Gastrocnemius medialis (tissue), 4 donors: ENCODE data around the gene RBBP8NL. TPM values are rescaled to one million over a fixed set of nuclear protein-coding genes. Genes with fewer than 3 reads are reported as not detected.

Source experiments
- ATAC-seq, 2 donors: fragments of 150-250 bp; one replicate each; pipeline ENCODE4 v1.9.1; 2016
- DNase-seq, 2 donors: peaks; one replicate each; pipeline ENCODE4 v3.0.0-alpha.2; 2019
- H3K27ac ChIP-seq, 4 donors: fragments of 200-600 bp; sonication (generic); 1 replicate in 1 of 4; 2 replicates in 3 of 4; pipeline ENCODE4 v1.5.1; 2016 to 2018; ENCODE audit warnings: mild to moderate bottlenecking in 2 of 4, moderate library complexity in 1 of 4
- H3K27me3 ChIP-seq, 3 donors: fragments of 200-600 bp; sonication (generic) in 2 of 3; 1 replicate in 1 of 3; 2 replicates in 2 of 3; pipeline versions ENCODE4 v1.5.1 to v1.6.0; 2016 to 2019; ENCODE audit warnings: mild to moderate bottlenecking in 1 of 3, moderate library complexity in 1 of 3
- H3K36me3 ChIP-seq, 2 donors: fragments of 200-600 bp; sonication (generic) in 1 of 2; one replicate each; pipeline ENCODE4 v1.5.1; 2017 to 2018
- H3K4me1 ChIP-seq, 2 donors: fragments of 200-600 bp; sonication (generic) in 1 of 2; one replicate each; pipeline ENCODE4 v1.5.1; 2016 to 2017; ENCODE audit warnings: mild to moderate bottlenecking in 2 of 2
- H3K4me3 ChIP-seq, 4 donors: fragments of 200-600 bp; sonication (generic) in 3 of 4; 1 replicate in 1 of 4; 2 replicates in 3 of 4; pipeline ENCODE4 v1.5.1; 2016 to 2019; ENCODE audit warnings: mild to moderate bottlenecking in 2 of 4
- H3K9me3 ChIP-seq, 3 donors: fragments of 200-600 bp; sonication (generic) in 2 of 3; 1 replicate in 1 of 3; 2 replicates in 2 of 3; pipeline ENCODE4 v1.5.1; 2016 to 2019
- POLR2A ChIP-seq, 2 donors: fragments of 450-650 bp; IDR thresholded peaks; one replicate each; pipeline ENCODE4 v1.6.1; 2017; ENCODE audit warnings: antibody characterized with exemption in 2 of 2, mild to moderate bottlenecking in 2 of 2, moderate library complexity in 2 of 2
- in situ Hi-C, 4 donors: fragments of 200-750 bp; cut with MboI; loops; one replicate each; pipeline versions ENCODE4 v1.15.0 to v1.8.0; 2017; ENCODE audit warnings: low sequenced_read_pairs in 4 of 4
- intact Hi-C: fragments of 100-400 bp; cut with DNase I; formaldehyde crosslinking; loops from one replicate; pipeline ENCODE4 v1.15.1; 2023; ENCODE audit warnings: low total_unique reads
- total RNA-seq, 4 donors: library from RNA; depleted of rRNA; stranded (reverse); fragments of >200 nt; gene quantifications; one replicate each; pipeline versions ENCODE4 v1.1.0 to v1.2.3, GENCODE V29; 2016
- TF ChIP-seq, protein P1 (sequence below), 5 experiments: fragments of 450-650 bp in 3 of 5; fragments of 200-600 bp in 2 of 5; sonication (generic) in 2 of 5; IDR thresholded peaks in 4 of 5; conservative IDR thresholded peaks in 1 of 5; 1 replicate in 4 of 5; 2 replicates in 1 of 5; pipeline ENCODE4 v1.5.1; 2016 to 2019; ENCODE audit warnings: antibody characterized with exemption in 5 of 5, mild to moderate bottlenecking in 3 of 5, moderate library complexity in 3 of 5

The RBBP8NL gene
- total RNA-seq, 4 donors from 2014 or later = not detected

- Histone ChIP-seq H3K27me3 (no peaks in the 10 kb centered on the region), H3K4me3 (no peak overlapping the region), H3K9me3 (no peaks in the 10 kb centered on the region), H3K27ac (no peak overlapping the region), H3K36me3 (no peaks in the 10 kb centered on the region), H3K4me1 (peaks cover 16 to 22% of the 10 kb centered on the region in 2 donors)
- intact Hi-C loops (loop anchor here (5.0 to 10.0 kb wide), 2 partner anchors 93 to 390 kb away; partner anchors contain the start of gene MRGBP), in situ Hi-C loops (no loop called here)
- TF ChIP-seq, protein P1, sequence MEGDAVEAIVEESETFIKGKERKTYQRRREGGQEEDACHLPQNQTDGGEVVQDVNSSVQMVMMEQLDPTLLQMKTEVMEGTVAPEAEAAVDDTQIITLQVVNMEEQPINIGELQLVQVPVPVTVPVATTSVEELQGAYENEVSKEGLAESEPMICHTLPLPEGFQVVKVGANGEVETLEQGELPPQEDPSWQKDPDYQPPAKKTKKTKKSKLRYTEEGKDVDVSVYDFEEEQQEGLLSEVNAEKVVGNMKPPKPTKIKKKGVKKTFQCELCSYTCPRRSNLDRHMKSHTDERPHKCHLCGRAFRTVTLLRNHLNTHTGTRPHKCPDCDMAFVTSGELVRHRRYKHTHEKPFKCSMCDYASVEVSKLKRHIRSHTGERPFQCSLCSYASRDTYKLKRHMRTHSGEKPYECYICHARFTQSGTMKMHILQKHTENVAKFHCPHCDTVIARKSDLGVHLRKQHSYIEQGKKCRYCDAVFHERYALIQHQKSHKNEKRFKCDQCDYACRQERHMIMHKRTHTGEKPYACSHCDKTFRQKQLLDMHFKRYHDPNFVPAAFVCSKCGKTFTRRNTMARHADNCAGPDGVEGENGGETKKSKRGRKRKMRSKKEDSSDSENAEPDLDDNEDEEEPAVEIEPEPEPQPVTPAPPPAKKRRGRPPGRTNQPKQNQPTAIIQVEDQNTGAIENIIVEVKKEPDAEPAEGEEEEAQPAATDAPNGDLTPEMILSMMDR (IDR thresholded peaks at IDR 0.05 in 4 of 5, conservative IDR thresholded peaks at IDR 0.05 in 1 of 5) = no peak
- no peak for TF ChIP-seq POLR2A (IDR thresholded peaks at IDR 0.05)
- DNase-seq (no peak), ATAC-seq (no peak)
Observed at GRCh38 chr20:62404761-62405107, 22.6 kb downstream of the RBBP8NL start.

DNA sequence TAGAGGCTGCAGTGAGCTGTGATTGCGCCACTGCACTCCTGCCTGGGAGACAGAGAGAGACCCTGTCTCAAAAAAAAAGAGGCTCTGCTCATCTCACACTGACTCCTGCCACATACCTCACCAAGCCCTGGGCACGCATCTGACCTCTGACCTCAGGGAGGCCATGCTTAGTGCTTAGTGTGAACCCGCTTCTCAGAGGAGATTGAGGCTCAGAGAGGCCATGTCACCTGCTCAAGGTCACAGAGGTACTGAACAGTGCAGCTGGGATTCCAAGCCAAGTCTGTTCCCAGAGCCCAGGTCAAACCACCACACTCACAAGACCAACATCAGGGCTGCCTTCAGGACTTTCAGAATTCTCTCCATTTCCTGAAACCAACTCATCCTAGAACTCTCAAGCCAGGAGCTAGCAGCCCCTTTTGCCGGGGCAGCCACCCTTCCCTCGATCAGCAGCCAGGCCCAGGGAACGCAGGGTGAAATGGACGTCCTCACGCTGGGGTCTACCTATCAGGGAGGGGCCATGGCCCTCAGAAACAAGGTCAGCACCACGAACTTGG, 23.1 kb downstream of the RBBP8NL start:
- Histone ChIP-seq H3K9me3 (no peaks in the 10 kb centered on the region), H3K27me3 (no peaks in the 10 kb centered on the region), H3K27ac (no peak overlapping the region), H3K36me3 (no peaks in the 10 kb centered on the region), H3K4me1 (peaks cover 16 to 21% of the 10 kb centered on the region in 2 donors), H3K4me3 (no peak overlapping the region)
- in situ Hi-C loops = no loop called here
- intact Hi-C loops = loop anchor here (10.0 kb wide), 1 partner anchor 391 kb away; the partner anchor contains the start of gene MRGBP
- no peak for ATAC-seq
- no peak for DNase-seq
- TF ChIP-seq, protein P1 (IDR thresholded peaks at IDR 0.05 in 4 of 5, conservative IDR thresholded peaks at IDR 0.05 in 1 of 5) = no peak
- no peak for TF ChIP-seq POLR2A (IDR thresholded peaks at IDR 0.05)

- intact Hi-C loops = loop anchor here (10.0 kb wide), 1 partner anchor 391 kb away; the partner anchor contains the start of gene MRGBP
- TF ChIP-seq POLR2A (IDR thresholded peaks at IDR 0.05) = no peak
- TF ChIP-seq, protein P1 (IDR thresholded peaks at IDR 0.05 in 4 of 5, conservative IDR thresholded peaks at IDR 0.05 in 1 of 5) = no peak
- no peak for ATAC-seq
Observed at GRCh38 chr20:62403331-62403730, 24.0 kb downstream of the RBBP8NL start.

DNA sequence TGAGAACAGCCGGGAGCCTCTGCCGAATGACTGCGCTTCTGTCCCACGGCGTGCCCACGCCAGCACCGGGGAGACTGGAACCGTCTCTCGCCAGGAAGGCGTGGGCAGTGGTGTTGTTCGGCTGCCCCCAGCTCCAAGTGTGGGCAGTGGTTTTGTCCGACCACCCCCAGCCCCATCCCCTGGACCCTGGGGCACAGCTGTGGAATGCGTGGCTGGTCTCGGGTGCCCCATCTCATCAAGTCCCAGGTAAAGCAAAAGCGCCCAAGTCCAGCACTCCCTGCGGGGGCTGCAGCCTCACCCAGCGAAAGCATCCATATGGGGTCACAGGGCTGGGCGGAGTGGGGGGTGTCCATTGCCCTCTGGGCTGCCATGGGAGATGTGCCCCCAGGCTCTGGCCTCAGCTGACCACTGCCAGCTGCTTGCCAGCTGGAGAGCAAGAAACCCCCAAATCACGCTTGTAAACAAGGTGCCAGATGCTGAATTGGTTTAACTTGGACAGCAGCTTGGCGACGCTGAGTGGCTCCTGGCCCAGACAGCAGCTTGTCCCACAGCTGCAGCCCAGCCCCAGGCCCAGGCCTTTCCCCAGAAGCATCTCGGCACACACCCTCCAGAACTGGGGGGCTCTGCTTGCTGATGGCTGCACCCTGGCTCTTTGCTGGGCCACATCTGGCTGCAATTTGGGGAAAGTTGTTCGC, 24.7 kb downstream of the RBBP8NL start:
- TF ChIP-seq, protein P1 (IDR thresholded peaks at IDR 0.05 in 4 of 5, conservative IDR thresholded peaks at IDR 0.05 in 1 of 5) = no peak
- TF ChIP-seq POLR2A (IDR thresholded peaks at IDR 0.05) = no peak
- no peaks in the 10 kb centered on the region for H3K27me3 ChIP-seq
- H3K4me3 ChIP-seq = no peak overlapping the region
- ATAC-seq (no peak), DNase-seq (no peak)
- intact Hi-C loops (loop anchor here (10.0 kb wide), 1 partner anchor 392 kb away; the partner anchor contains the start of gene MRGBP), in situ Hi-C loops (no loop called here)
- H3K9me3 ChIP-seq = no peaks in the 10 kb centered on the region
- no peak overlapping the region for H3K27ac ChIP-seq
- H3K4me1 ChIP-seq = peaks cover 14 to 19% of the 10 kb centered on the region in 2 donors
- H3K36me3 ChIP-seq = no peaks in the 10 kb centered on the region

More at GRCh38 chr20:62403331-62403730, 24.0 kb downstream of the RBBP8NL start:
- no peaks in the 10 kb centered on the region for H3K27me3 ChIP-seq
- H3K4me1 ChIP-seq = peaks cover 16 to 21% of the 10 kb centered on the region in 2 donors
- no peaks in the 10 kb centered on the region for H3K9me3 ChIP-seq
- H3K4me3 ChIP-seq = no peak overlapping the region
- DNase-seq = no peak
- in situ Hi-C loops = no loop called here
- no peaks in the 10 kb centered on the region for H3K36me3 ChIP-seq
- no peak overlapping the region for H3K27ac ChIP-seq
